DMS114 treated with DMSO at 0.1 percent for 48 hours (cell line): Measurements from ENCODE around the gene GRIA4.

ENCODE experiments used
- DNase-seq: peaks from one replicate; lab custom pipeline; 2025; ENCODE audit not compliant: unreplicated experiment; lab: John Stamatoyannopoulos, UW

The GRIA4 gene

GRCh38 chr11:105911454-105911853 lies 301.6 kb downstream of the GRIA4 start:
- no peak for DNase-seq

DNA sequence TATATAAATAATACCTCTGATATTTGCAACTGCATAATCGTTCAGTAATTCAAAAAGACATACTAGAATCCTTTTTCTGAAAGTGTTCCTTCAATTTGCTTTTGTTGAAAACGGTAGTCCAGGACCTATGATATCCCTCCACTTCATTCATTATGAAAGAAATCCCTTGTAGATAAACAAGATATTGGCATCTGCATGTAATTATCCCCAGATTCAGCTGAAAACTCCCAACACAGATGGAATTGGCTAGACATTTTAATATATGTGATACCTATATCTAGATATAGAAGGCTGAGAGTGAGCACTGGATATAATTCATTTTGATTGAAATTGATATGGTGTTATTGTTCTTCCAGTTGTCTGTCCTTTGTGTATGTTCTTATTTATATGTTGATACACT lies 302.8 kb downstream of the GRIA4 start:
- no peak for DNase-seq

- no peak for DNase-seq
Observed at GRCh38 chr11:105915021-105915420, 305.1 kb downstream of the GRIA4 start.

DNA sequence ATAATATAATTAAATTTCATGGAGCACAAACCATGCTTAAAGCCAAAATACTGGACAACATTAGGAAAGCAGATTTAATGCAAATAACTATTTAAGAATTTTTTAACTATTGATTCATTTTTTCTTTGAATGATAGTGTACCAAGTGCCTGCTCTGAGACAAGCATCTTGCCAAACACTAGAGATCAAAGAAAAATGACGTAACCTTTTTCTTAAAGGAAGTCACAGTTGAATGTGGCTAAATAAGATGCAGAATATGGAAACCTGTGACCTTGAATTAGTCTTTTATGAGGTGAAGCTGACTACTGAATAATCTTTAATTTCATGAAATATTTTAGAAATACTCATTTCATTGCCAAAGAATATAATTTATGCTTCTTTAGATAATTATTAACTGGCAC lies 308.2 kb downstream of the GRIA4 start:
- DNase-seq, result no peak

GRCh38 chr11:105918600-105918999 lies 308.7 kb downstream of the GRIA4 start:
- no peak for DNase-seq

GRCh38 chr11:105923252-105923651 lies 313.4 kb downstream of the GRIA4 start:
- DNase-seq, result no peak

GRCh38 chr11:105923807-105924206 lies 313.9 kb downstream of the GRIA4 start:
- no peak for DNase-seq

DNA sequence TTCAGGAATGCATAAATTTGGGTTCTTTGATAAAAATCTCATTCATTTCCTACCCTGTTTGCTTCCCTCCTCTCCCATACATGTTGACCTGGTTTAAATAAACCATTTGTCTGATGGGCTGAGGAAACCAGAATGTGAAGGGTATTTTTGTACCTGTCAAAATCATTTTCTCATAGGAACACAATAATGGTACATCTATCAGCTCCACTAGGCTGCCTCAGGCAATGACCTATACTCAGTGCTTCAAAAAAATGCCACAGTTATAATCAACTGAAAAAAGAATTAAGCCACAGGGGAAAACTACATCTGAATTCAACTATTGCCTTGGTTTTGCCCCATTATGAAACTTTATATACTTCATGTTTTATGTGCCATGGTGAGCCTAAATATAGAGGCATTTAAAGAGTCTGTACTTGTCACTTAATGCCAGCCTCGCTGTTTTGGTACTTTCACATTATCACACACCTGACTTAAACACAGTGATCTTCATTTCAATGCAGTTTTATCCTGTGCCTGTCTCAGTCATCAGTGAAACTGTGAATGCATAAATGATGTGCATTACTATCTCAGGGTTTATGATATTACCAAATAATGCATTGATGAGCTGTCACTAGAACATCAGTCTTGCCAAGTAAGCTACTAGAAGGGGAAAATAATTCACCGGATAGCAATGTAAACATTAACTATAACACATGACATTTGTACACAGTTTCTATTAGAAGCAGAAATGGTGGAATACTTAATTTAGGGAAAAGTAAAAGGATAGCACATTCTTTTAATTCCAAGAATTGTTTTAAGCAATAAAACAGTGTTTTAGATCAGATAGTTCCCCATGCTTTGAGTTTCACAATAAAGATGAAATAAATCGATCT lies 319.4 kb downstream of the GRIA4 start:
- no peak for DNase-seq

GRCh38 chr11:105933695-105934094 lies 323.8 kb downstream of the GRIA4 start:
- DNase-seq, result no peak

DNA sequence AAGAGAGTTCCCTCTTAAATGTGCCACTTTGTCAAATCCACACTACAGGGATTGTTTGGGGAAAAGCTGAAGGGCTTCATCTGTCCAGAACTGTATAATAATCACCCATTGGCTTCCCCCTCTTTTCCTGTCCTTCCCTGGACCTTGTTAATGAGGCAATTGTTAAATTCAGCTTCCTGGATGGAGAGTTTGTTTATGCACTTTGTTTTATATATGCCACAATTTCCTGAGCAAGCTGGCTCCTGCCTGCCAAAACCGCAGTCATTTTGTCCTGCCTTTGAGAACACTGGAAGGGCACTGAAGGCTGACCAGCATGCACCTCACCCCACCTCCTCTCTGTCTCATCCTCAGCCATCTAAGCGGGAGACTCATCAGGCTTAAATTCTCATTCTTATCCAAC lies 325.9 kb downstream of the GRIA4 start:
- no peak for DNase-seq

DNA sequence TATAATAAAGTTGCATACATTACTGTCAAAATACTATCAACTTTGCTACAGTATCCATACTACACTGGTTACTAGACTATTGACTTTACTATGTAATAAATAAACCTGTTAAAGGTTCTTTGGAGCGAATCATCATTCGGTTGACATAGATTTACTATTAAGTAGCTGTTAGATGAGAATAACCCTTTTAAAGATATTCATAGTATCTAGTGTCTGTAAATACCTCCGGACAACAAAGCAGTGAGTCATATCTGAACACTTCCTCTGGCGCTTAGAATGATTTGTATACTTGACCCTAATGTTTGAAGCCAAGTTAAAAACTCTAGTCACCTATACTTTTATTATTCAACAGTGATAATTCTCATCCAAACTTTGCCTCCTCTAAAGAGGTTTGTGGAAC lies 327.5 kb downstream of the GRIA4 start:
- no peak for DNase-seq

- DNase-seq, result no peak
Observed at GRCh38 chr11:105937738-105938137, 327.9 kb downstream of the GRIA4 start.

GRCh38 chr11:105942921-105943320 lies 333.0 kb downstream of the GRIA4 start:
- no peak for DNase-seq

- no peak for DNase-seq
Observed at GRCh38 chr11:105948918-105949590, 339.2 kb downstream of the GRIA4 start.

DNA sequence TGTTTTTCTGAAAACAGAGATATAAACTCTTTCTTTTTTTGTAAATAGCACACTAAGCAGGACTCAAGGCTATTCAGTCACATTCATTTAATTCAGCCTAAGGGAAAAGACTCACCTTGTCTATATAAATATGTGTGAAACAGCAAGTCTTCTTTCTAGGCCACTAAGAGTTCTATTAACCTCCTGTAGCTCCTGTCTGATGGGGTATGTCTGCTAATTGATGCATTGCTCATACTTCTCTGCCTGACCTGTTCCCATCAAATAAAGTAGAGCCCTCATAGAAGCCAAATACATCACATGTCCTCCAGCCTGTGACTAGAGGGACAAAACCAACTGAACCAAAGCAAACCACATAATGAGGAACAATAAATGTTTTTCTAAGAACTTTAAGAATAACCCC lies 344.0 kb downstream of the GRIA4 start:
- DNase-seq, result no peak

DNA sequence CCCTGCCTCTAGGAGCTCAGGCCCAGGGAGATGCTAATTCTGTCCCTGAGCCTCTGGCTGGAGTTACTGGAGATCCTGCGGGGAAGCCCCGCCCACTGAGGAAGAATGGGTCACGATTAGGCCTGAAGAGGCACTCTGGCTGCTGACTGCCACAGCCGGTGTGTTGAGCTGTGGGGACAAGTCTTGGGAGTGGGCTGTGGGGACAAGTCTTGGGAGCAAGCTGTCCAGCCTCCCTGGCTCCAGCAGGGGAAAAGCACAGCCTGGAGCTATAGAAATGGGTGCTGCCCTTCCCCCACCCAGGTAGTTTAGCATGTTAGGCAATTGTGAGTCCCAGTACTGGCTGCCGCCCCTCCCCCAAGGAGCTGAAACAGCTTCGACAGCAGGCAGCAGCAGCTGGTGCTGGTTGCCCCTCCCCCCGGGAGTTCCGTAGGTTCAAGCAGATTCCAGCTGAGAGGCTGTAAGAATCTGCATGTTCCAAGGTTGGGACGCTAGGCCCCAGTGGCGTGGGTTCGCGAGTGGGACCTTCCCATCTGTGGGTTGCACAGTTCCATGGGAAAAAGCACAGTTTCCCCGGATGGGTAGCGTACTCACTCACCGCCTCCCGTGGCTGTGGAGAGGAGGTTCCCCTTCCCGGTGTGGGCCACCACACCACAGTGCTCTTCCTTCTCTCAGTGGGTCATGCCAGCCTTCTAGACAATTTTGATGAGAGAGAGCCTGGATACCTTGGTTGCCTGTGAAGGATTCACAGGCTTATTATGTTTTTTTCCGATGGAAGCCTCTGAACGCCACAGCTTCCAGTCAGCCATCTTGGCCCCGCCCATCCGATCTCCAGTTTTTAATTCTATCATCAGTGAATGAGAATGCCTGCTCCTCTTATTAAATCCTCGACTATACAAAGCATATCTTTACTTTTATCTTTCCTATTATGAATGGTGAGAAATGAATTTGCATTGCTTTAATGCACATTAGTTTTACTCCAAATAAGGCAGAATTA lies 350.7 kb downstream of the GRIA4 start:
- DNase-seq, result peak; percentile 14

DNA sequence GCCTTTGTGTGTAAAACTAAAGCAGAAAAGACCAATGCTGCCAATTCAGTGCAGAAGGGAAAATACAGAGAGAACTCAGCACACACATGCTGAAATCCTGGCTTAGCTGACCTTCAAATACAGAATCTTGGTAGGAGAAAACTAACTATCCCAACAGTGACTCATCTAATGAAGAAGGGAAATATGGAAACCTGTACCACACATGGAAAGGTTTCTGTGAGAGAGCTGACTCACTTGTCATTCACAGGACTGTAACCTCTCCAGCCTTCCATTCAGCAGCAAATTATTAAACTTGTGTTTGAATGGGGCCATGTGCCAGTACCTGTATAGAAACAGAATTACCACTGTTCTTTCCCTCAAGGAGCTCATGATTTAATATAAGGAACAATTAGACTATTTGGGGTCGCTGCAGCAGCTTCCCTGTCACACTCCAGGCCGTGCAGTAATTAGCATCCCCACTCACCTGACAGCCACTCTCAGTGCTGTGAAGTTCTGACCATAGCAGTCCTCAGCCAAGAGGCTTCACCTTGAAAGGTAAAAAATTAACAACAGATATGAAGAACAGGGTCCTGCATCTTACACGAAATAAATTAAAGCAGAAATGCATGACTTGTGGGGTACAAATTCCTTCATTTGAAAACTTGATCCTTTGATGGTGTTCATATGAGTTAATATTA lies 358.3 kb downstream of the GRIA4 start:
- no peak for DNase-seq

GRCh38 chr11:105969756-105970155 lies 359.9 kb downstream of the GRIA4 start:
- DNase-seq, result no peak

- DNase-seq, result no peak
Observed at GRCh38 chr11:105975128-105975527, 365.3 kb downstream of the GRIA4 start.

GRCh38 chr11:105979997-105980703 lies 370.3 kb downstream of the GRIA4 start:
- DNase-seq, result no peak
